Activated T-helper 1 cell treated with Interleukin-2 at 50 U/mL for 16 hours (primary cell): ENCODE results near the gene TPSD1.

Source experiments
- DNase-seq: peaks from one replicate; pipeline ENCODE4 v3.0.0-alpha.2; 2020; ENCODE audit warnings: low read depth

Gene TPSD1

DNA sequence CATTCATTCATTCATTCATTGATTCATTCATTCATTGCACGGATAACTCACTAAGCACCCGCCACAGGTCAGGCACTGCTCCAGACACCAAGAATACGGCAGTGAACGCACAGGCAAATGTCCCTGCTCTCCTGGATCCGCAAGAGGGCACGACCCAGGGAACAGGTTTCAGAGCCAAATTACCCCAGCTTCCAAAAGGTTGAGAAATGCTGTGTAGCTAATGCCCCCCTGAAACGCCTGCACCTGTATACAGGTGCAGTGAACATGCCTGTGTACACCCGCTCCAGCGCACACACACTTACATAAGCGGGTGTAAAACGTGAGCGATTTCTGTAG is 44.0 kb downstream of the TPSD1 start:
- no peak for DNase-seq

GRCh38 chr16:1300664-1301476 is 45.0 kb downstream of the TPSD1 start:
- peak; percentile 58 for DNase-seq

- DNase-seq = no peak
Observed at GRCh38 chr16:1301562-1301961, 45.7 kb downstream of the TPSD1 start.

- no peak for DNase-seq
Observed at GRCh38 chr16:1305823-1306222, 50.0 kb downstream of the TPSD1 start.

- DNase-seq = no peak
Observed at GRCh38 chr16:1306334-1306733, 50.5 kb downstream of the TPSD1 start.

DNA sequence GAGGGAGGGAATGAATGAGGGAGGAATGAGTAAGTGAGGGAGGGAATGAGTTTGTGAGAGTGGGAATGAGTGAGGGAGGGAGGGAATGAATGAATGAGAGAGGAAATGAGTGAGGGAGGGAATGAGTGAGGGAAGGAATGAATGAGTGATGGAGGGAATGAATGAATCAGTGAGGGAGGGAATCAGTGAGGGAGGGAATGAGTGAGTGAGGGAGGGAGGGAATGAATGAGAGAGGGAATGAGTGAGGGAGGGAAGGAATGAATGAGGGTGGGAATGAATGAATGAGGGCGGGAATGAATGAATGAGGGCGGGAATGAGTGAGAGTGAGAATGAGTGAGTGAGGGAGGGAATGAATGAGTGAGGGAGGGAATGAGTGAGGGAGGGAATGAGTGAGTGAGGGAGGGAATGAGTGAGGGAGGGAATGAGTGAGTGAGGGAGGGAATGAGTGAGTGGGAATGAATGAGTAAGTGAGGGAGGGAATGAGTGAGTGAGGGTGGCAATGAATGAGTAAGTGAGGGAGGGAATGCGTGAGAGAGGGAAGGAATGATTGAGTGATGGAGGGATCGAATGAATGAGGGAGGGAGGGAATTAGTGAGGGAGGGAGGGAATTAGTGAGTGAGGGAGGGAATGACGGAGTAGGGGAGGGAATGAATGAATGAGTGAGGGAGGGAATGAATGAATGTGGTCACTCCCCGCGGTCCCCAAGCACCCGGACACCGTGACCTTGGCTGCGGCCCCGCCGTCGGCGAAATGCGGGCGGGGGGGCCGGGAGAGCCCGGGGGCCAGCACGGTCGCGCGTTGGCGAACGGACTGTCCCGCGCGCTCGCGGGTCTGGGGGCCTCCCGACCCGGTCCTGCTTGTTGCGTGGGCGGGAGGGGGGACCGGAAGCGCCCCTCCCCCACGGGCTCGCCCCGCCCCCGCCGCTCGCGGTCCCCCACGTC is 52.4 kb downstream of the TPSD1 start:
- no peak for DNase-seq
